Measurements from ENCODE around the gene MYRFL. TPM values are rescaled to one million over a fixed set of nuclear protein-coding genes. Genes with fewer than 3 reads are reported as not detected.
"Not testable (repeated sequence)": the region's sequence is repeated elsewhere in the genome, so short reads cannot be mapped to it uniquely, and the experiment has no call there.

Gene MYRFL
- total RNA-seq, 4 donors from 2014 or later: 0.48 to 0.68 TPM; not detected in 2

GRCh38 chr12:69987579-69988091, 162.6 kb downstream of the MYRFL start:
- no peaks in the 10 kb centered on the region for H3K27me3 ChIP-seq
- intact Hi-C loops (cut with DNase I; ENCODE audit: low total_unique reads): no loop called here
- in situ Hi-C loops (cut with MboI; ENCODE audit: low pct_ligation_motif_present in 1 of 4, low pct_unique_long_range_greater_than_20kb in 1 of 4, low sequenced_read_pairs in 3 of 4): no loop called here
- peak overlapping the region; percentile 54 to 76 (median 71) for H3K27ac ChIP-seq
- no peaks in the 10 kb centered on the region for H3K9me3 ChIP-seq
- 0 to 20% methylated on average over 1 to 2 of the region's 2 CpGs for WGBS, 2 donors (ENCODE audit: low coverage in 1 of 2)
- DNase-seq: peak; percentile 64
- TF ChIP-seq POLR2A (IDR thresholded peaks at IDR 0.05): peak; percentile 9
- no peak for TF ChIP-seq EP300 (IDR thresholded peaks at IDR 0.05; ENCODE audit: low read depth)
- TF ChIP-seq POLR2AphosphoS5 (IDR thresholded peaks at IDR 0.05): peak; percentile 45 to 51 (median 46)
- no peak for TF ChIP-seq CTCF (IDR thresholded peaks at IDR 0.05)
- no peak overlapping the region for H3K4me3 ChIP-seq
- peaks cover 6 to 25% (median 12%) of the 10 kb centered on the region in 4 donors for H3K4me1 ChIP-seq
- H3K36me3 ChIP-seq: no peaks in the 10 kb centered on the region

GRCh38 chr12:69988481-69989321, 163.7 kb downstream of the MYRFL start:
- peak overlapping the region in 1 of 4 donors; percentile 10 for H3K4me3 ChIP-seq
- no peaks in the 10 kb centered on the region for H3K36me3 ChIP-seq
- H3K9me3 ChIP-seq: no peaks in the 10 kb centered on the region
- WGBS, 2 donors (ENCODE audit: low coverage in 1 of 2): 35 to 38% methylated on average over 9 of the region's 9 CpGs
- peak overlapping the region; percentile 54 to 76 (median 71) for H3K27ac ChIP-seq
- H3K27me3 ChIP-seq: no peaks in the 10 kb centered on the region
- no peak for TF ChIP-seq CTCF (IDR thresholded peaks at IDR 0.05)
- no peak for TF ChIP-seq POLR2A (IDR thresholded peaks at IDR 0.05)
- no peak for TF ChIP-seq POLR2AphosphoS5 (IDR thresholded peaks at IDR 0.05)
- intact Hi-C loops (cut with DNase I; ENCODE audit: low total_unique reads): no loop called here
- no peak for DNase-seq
- peaks cover 6 to 25% (median 12%) of the 10 kb centered on the region in 4 donors for H3K4me1 ChIP-seq
- in situ Hi-C loops (cut with MboI; ENCODE audit: low pct_ligation_motif_present in 1 of 4, low pct_unique_long_range_greater_than_20kb in 1 of 4, low sequenced_read_pairs in 3 of 4): no loop called here

- in situ Hi-C loops (cut with MboI; ENCODE audit: low pct_ligation_motif_present in 1 of 4, low pct_unique_long_range_greater_than_20kb in 1 of 4, low sequenced_read_pairs in 3 of 4): no loop called here
- no peaks in the 10 kb centered on the region for H3K36me3 ChIP-seq
- TF ChIP-seq POLR2AphosphoS5 (IDR thresholded peaks at IDR 0.05) (no peak), CTCF (IDR thresholded peaks at IDR 0.05) (no peak), EP300 (IDR thresholded peaks at IDR 0.05; ENCODE audit: low read depth) (no peak), POLR2A (IDR thresholded peaks at IDR 0.05) (no peak)
- H3K27ac ChIP-seq: no peak overlapping the region
- WGBS, 2 donors (ENCODE audit: low coverage in 1 of 2): 83% methylated on average over 6 of the region's 6 CpGs; no CpG with 5 or more reads in 1 of the 2 donors
- no peak for DNase-seq
- no peak overlapping the region for H3K4me3 ChIP-seq
- H3K4me1 ChIP-seq: peaks cover 6 to 37% (median 16%) of the 10 kb centered on the region in 4 donors
- H3K9me3 ChIP-seq: no peaks in the 10 kb centered on the region
- H3K27me3 ChIP-seq: no peaks in the 10 kb centered on the region
- intact Hi-C loops (cut with DNase I; ENCODE audit: low total_unique reads): no loop called here
Observed at GRCh38 chr12:69991690-69992288, 166.8 kb downstream of the MYRFL start.

- 96 to 100% methylated on average over 1 of the region's 1 CpG for WGBS, 2 donors (ENCODE audit: low coverage in 1 of 2)
- intact Hi-C loops (cut with DNase I; ENCODE audit: low total_unique reads): no loop called here
- in situ Hi-C loops (cut with MboI; ENCODE audit: low pct_ligation_motif_present in 1 of 4, low pct_unique_long_range_greater_than_20kb in 1 of 4, low sequenced_read_pairs in 3 of 4): no loop called here
Observed at GRCh38 chr12:69993433-69993832, 168.4 kb downstream of the MYRFL start.

GRCh38 chr12:69994086-69994485, 169.1 kb downstream of the MYRFL start:
- H3K27me3 ChIP-seq; H3K9me3 ChIP-seq; in situ Hi-C loops (cut with MboI; ENCODE audit: low pct_ligation_motif_present in 1 of 4, low pct_unique_long_range_greater_than_20kb in 1 of 4, low sequenced_read_pairs in 3 of 4); H3K4me3 ChIP-seq; H3K36me3 ChIP-seq; DNase-seq; intact Hi-C loops (cut with DNase I; ENCODE audit: low total_unique reads): not testable (repeated sequence)
- H3K4me1 ChIP-seq: peaks cover 0 to 23% (median 4%) of the 10 kb centered on the region in 4 donors
- WGBS, 2 donors (ENCODE audit: low coverage in 1 of 2): 78% methylated on average over 7 of the region's 7 CpGs
- peak overlapping the region in 2 of 4 donors; percentile 21 to 30 for H3K27ac ChIP-seq

More at GRCh38 chr12:69993433-69993832, 168.4 kb downstream of the MYRFL start:
- Histone ChIP-seq H3K4me1 (peaks cover 0 to 26% (median 7%) of the 10 kb centered on the region in 4 donors), H3K27ac (peak overlapping the region in 1 of 4 donors; percentile 11), H3K9me3 (no peaks in the 10 kb centered on the region), H3K4me3 (no peak overlapping the region), H3K27me3 (no peaks in the 10 kb centered on the region), H3K36me3 (no peaks in the 10 kb centered on the region)
- no peak for DNase-seq
- TF ChIP-seq EP300 (IDR thresholded peaks at IDR 0.05; ENCODE audit: low read depth): no peak
- TF ChIP-seq CTCF (IDR thresholded peaks at IDR 0.05): no peak
- no peak for TF ChIP-seq POLR2A (IDR thresholded peaks at IDR 0.05)
- TF ChIP-seq POLR2AphosphoS5 (IDR thresholded peaks at IDR 0.05): no peak
